K562 (cell line): ENCODE measurements around the gene TTC21A. TPM values are rescaled to one million over a fixed set of nuclear protein-coding genes. Genes with fewer than 3 reads are reported as not detected.

ENCODE experiments used
- ARHGAP35 ChIP-seq: fragments of 450-650 bp; IDR thresholded peaks from 2 replicates; pipeline ENCODE4 v1.6.1; 2018; ENCODE audit not compliant: partially characterized antibody
- ATF7 ChIP-seq: fragments of 450-650 bp; IDR thresholded peaks from 2 replicates; pipeline ENCODE4 v1.7.1; 2014; ENCODE audit warnings: mild to moderate bottlenecking, moderate library complexity
- EP400 ChIP-seq: fragments of 450-650 bp; IDR thresholded peaks from 2 replicates; pipeline ENCODE4 v1.6.1; 2017; ENCODE audit warnings: antibody characterized with exemption, mild to moderate bottlenecking, moderate library complexity
- MCM2 ChIP-seq: fragments of 450-650 bp; IDR thresholded peaks from 2 replicates; pipeline ENCODE4 v1.6.1; 2017; ENCODE audit warnings: low read depth, mild to moderate bottlenecking
- MEF2D ChIP-seq: conservative IDR thresholded peaks from 2 replicates; pipeline ENCODE4 v1.6.1; 2016; ENCODE audit warnings: low read depth, missing genetic modification characterization, missing compliant biosample characterization
- PATZ1 ChIP-seq: fragments of 250-450 bp; sonication (Bioruptor Pico); IDR thresholded peaks from 2 replicates; pipeline ENCODE4 v1.5.0; 2020; ENCODE audit warnings: mild to moderate bottlenecking, borderline replicate concordance
- POU5F1 ChIP-seq: fragments of 150-350 bp; IDR thresholded peaks from 2 replicates; pipeline ENCODE4 v1.6.1; 2014; ENCODE audit warnings: borderline replicate concordance, low read length, low read depth, mild to moderate bottlenecking; ENCODE audit not compliant: partially characterized antibody
- PRMT5 ChIP-seq: sonication (generic); formaldehyde crosslinking; IDR thresholded peaks from 2 replicates; pipeline ENCODE4 v1.5.0; 2020; ENCODE audit warnings: missing genetic modification reagents
- SRSF9 ChIP-seq: fragments of 200-400 bp; formaldehyde crosslinking; IDR thresholded peaks from 2 replicates; pipeline ENCODE4 v1.6.1; 2017; ENCODE audit warnings: low read depth, low read length, borderline replicate concordance
- XRCC5 ChIP-seq: fragments of 200-400 bp; formaldehyde crosslinking; IDR thresholded peaks from 2 replicates; pipeline ENCODE4 v1.6.1; 2017; ENCODE audit warnings: low read depth, mild to moderate bottlenecking, low read length
- ZBTB9 ChIP-seq: fragments of 450-650 bp; formaldehyde crosslinking; IDR thresholded peaks from 2 replicates; pipeline ENCODE4 v1.4.0; 2020; ENCODE audit warnings: mild to moderate bottlenecking, moderate library complexity
- ZNF184 ChIP-seq: sonication (generic); formaldehyde crosslinking; IDR thresholded peaks from 2 replicates; pipeline ENCODE4 v1.5.0; 2020; ENCODE audit warnings: missing genetic modification reagents
- ZNF431 ChIP-seq: sonication (generic); formaldehyde crosslinking; IDR thresholded peaks from 2 replicates; pipeline ENCODE4 v1.8.0; 2022; ENCODE audit warnings: mild to moderate bottlenecking, missing genetic modification reagents
- ZNF511 ChIP-seq: sonication (generic); formaldehyde crosslinking; IDR thresholded peaks from 2 replicates; pipeline ENCODE4 v1.8.0; 2022; ENCODE audit warnings: mild to moderate bottlenecking, missing genetic modification reagents
- ZNF551 ChIP-seq: fragments of 250-450 bp; sonication (Bioruptor Pico); IDR thresholded peaks from 2 replicates; pipeline ENCODE4 v1.5.0; 2021; ENCODE audit warnings: mild to moderate bottlenecking, moderate library complexity
- ZNF655 ChIP-seq: fragments of 250-450 bp; sonication (Bioruptor Pico); IDR thresholded peaks from 2 replicates; pipeline ENCODE4 v1.5.0; 2021
- ZNF76 ChIP-seq: fragments of 250-450 bp; sonication (Bioruptor Pico); IDR thresholded peaks from 2 replicates; pipeline ENCODE4 v1.4.0; 2020; ENCODE audit warnings: mild to moderate bottlenecking, moderate library complexity, borderline replicate concordance
- ZNF830 ChIP-seq: fragments of 250-450 bp; sonication (Bioruptor Pico); IDR thresholded peaks from 2 replicates; pipeline ENCODE4 v1.5.0; 2021; ENCODE audit warnings: mild to moderate bottlenecking
- polyA plus RNA-seq, 8 experiments: library from polyadenylated mRNA; depleted of rRNA in 4 of 8; stranded (reverse) in 5 of 8; unstranded in 3 of 8; fragments of >200 nt; fragmentation: Nextera tagmentation in 2 of 8; fragmentation: Illumina TruSeq in 1 of 8; extraction: Ambion mirVana in 2 of 8; extraction: Trizol in 1 of 8; gene quantifications; 2 replicates each; pipeline versions ENCODE4 v1.2.1 to v1.2.3, GENCODE V29; 2011 to 2014; ENCODE audit warnings: inconsistent platforms in 1 of 8, missing spikeins in 1 of 8
- total RNA-seq, 7 experiments: library from RNA; depleted of rRNA in 6 of 7; stranded (reverse); fragments of >200 nt in 6 of 7; fragmentation: Illumina TruSeq in 2 of 7; extraction: Trizol in 2 of 7; gene quantifications; 2 replicates each; pipeline versions ENCODE4 v1.2.1 to v1.2.3, GENCODE V29; 2011 to 2021; ENCODE audit warnings: low replicate concordance in 1 of 7
- TF ChIP-seq, protein P1 (sequence below): fragments of 250-450 bp; sonication (Bioruptor Pico); IDR thresholded peaks from 2 replicates; pipeline ENCODE4 v1.8.0; 2021; ENCODE audit warnings: moderate library complexity, mild to moderate bottlenecking, inconsistent platforms
- TF ChIP-seq, protein P2 (sequence below): fragments of 250-450 bp; sonication (Bioruptor Pico); IDR thresholded peaks from 2 replicates; pipeline ENCODE4 v1.4.0; 2020; ENCODE audit warnings: mild to moderate bottlenecking, moderate library complexity, borderline replicate concordance

TTC21A gene
- total and polyA plus RNA-seq, 9 of the 15 experiments (the other 6 are each of a cell fraction or from before 2014, with no cell fraction given), result 0.22 to 1.4 (median 0.70) TPM

GRCh38 chr3:39150803-39151631 is 43.5 kb downstream of the TTC21A start (continued):
- peak; percentile 29; the same call in 1 of the 2 replicates for TF ChIP-seq ZNF431 (CRISPR knock-in tag)
- no peak for TF ChIP-seq ZBTB9 (CRISPR knock-in tag)
- TF ChIP-seq, protein P1, sequence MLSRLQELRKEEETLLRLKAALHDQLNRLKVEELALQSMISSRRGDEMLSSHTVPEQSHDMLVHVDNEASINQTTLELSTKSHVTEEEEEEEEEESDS, result no peak
- no peak for TF ChIP-seq ZNF655
- no peak for TF ChIP-seq ARHGAP35
- TF ChIP-seq PATZ1, result no peak
- peak; percentile 39; the same call in 1 of the 2 replicates for TF ChIP-seq ZNF511 (CRISPR knock-in tag)
- no peak for TF ChIP-seq PRMT5
- TF ChIP-seq ZNF830 (CRISPR knock-in tag), result no peak
- TF ChIP-seq MEF2D (tag), result no peak
- no peak for TF ChIP-seq ZNF551
- no peak; the same call in 1 of the 2 replicates for TF ChIP-seq ATF7
- no peak for TF ChIP-seq SRSF9
- TF ChIP-seq ZNF184 (CRISPR knock-in tag), result no peak
- no peak for TF ChIP-seq EP400
- TF ChIP-seq POU5F1, result no peak
- TF ChIP-seq MCM2, result no peak
- 0 out of 2 replicates have a peak, but pooled peaks have one; percentile 4 for TF ChIP-seq XRCC5
- TF ChIP-seq, protein P2, sequence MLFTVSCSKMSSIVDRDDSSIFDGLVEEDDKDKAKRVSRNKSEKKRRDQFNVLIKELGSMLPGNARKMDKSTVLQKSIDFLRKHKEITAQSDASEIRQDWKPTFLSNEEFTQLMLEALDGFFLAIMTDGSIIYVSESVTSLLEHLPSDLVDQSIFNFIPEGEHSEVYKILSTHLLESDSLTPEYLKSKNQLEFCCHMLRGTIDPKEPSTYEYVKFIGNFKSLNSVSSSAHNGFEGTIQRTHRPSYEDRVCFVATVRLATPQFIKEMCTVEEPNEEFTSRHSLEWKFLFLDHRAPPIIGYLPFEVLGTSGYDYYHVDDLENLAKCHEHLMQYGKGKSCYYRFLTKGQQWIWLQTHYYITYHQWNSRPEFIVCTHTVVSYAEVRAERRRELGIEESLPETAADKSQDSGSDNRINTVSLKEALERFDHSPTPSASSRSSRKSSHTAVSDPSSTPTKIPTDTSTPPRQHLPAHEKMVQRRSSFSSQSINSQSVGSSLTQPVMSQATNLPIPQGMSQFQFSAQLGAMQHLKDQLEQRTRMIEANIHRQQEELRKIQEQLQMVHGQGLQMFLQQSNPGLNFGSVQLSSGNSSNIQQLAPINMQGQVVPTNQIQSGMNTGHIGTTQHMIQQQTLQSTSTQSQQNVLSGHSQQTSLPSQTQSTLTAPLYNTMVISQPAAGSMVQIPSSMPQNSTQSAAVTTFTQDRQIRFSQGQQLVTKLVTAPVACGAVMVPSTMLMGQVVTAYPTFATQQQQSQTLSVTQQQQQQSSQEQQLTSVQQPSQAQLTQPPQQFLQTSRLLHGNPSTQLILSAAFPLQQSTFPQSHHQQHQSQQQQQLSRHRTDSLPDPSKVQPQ (CRISPR knock-in tag), result no peak
- no peak for TF ChIP-seq ZNF76 (CRISPR knock-in tag)
